Activated B cell treated with CpG ODN at 0.5 μM for 24 hours (primary cell): ENCODE data around the gene CATSPER4. TPM values are rescaled to one million over a fixed set of nuclear protein-coding genes. Genes with fewer than 3 reads are reported as not detected.

Experiments
- ATAC-seq: fragments of 200-7000 bp; cut with Tn5 transposase; one replicate; pipeline ENCODE4 v1.10.0; 2021; ENCODE audit warnings: low read depth, mild to moderate bottlenecking, moderate library complexity
- CTCF ChIA-PET: fragments of 350-600 bp; sonication (Branson Sonifier 250); formaldehyde crosslinking; loops from one replicate; lab custom pipeline; 2021; ENCODE audit warnings: antibody characterized with exemption; lab: Charles Lee
- POLR2A ChIA-PET: fragments of 350-600 bp; sonication (Branson Sonifier 250); formaldehyde crosslinking; loops from one replicate; lab custom pipeline; 2021; ENCODE audit warnings: antibody characterized with exemption; lab: Charles Lee
- DNase-seq: peaks from one replicate; pipeline ENCODE4 v3.0.0; 2022
- H3K27ac Mint-ChIP-seq: one replicate; pipeline ENCODE4 v1.8.0; 2020; ENCODE audit warnings: mixed read lengths
- H3K27me3 Mint-ChIP-seq: one replicate; pipeline ENCODE4 v1.8.0; 2021; ENCODE audit warnings: mixed read lengths
- H3K36me3 Mint-ChIP-seq: one replicate; pipeline ENCODE4 v1.8.0; 2021; ENCODE audit warnings: low read depth, mixed read lengths
- H3K4me1 Mint-ChIP-seq: one replicate; pipeline ENCODE4 v1.8.0; 2021; ENCODE audit warnings: mixed read lengths
- H3K4me3 Mint-ChIP-seq: one replicate; pipeline ENCODE4 v1.8.0; 2020; ENCODE audit warnings: mild to moderate bottlenecking, mixed read lengths
- H3K9me3 Mint-ChIP-seq: one replicate; pipeline ENCODE4 v1.8.0; 2020; ENCODE audit warnings: mixed read lengths
- CTCF ChIP-seq: fragments of 200-600 bp; IDR thresholded peaks from one replicate; pipeline ENCODE4 v1.8.0; 2022; ENCODE audit warnings: antibody characterized with exemption, mild to moderate bottlenecking
- intact Hi-C: fragments of 100-400 bp; cut with micrococcal nuclease; formaldehyde crosslinking; loops from one replicate; pipeline ENCODE4 v1.15.1; 2024
- total RNA-seq: library from RNA; stranded (reverse); gene quantifications from 2 replicates; pipeline ENCODE4 v1.2.3, GENCODE V29; 2022

CATSPER4 gene
- total RNA-seq, 1 donor from 2014 or later: not detected

- H3K36me3 Mint-ChIP-seq: no peaks in the 10 kb centered on the region
- intact Hi-C loops: no loop called here
- DNase-seq: no peak
- no peaks in the 10 kb centered on the region for H3K9me3 Mint-ChIP-seq
- H3K4me1 Mint-ChIP-seq: no peaks in the 10 kb centered on the region
- H3K4me3 Mint-ChIP-seq: no peak overlapping the region
- TF ChIP-seq CTCF: no peak
- H3K27me3 Mint-ChIP-seq: peaks cover 2% of the 10 kb centered on the region
- ChIA-PET POLR2A (no interaction called here), CTCF (no interaction called here)
- no peak overlapping the region for H3K27ac Mint-ChIP-seq
- ATAC-seq: no peak
Observed at GRCh38 chr1:26215246-26215645, 24.8 kb downstream of the CATSPER4 start.

- intact Hi-C loops: no loop called here
- POLR2A ChIA-PET: no interaction called here
- no peak overlapping the region for H3K4me3 Mint-ChIP-seq
- TF ChIP-seq CTCF: no peak
- no peak overlapping the region for H3K27ac Mint-ChIP-seq
- CTCF ChIA-PET: no interaction called here
- peaks cover 2% of the 10 kb centered on the region for H3K27me3 Mint-ChIP-seq
- ATAC-seq: no peak
- H3K9me3 Mint-ChIP-seq: no peaks in the 10 kb centered on the region
- no peaks in the 10 kb centered on the region for H3K4me1 Mint-ChIP-seq
- no peaks in the 10 kb centered on the region for H3K36me3 Mint-ChIP-seq
- no peak for DNase-seq
Observed at GRCh38 chr1:26218906-26219494, 28.6 kb downstream of the CATSPER4 start.

- POLR2A ChIA-PET: interaction anchor here (1.0 kb wide), 1 partner anchor 14 kb away, joined by 3 read pairs; no protein-coding TSS in a partner anchor
- H3K36me3 Mint-ChIP-seq: no peaks in the 10 kb centered on the region
Observed at GRCh38 chr1:26220199-26220912, 30.0 kb downstream of the CATSPER4 start.

GRCh38 chr1:26221094-26221493, 30.7 kb downstream of the CATSPER4 start:
- CTCF ChIA-PET: interaction anchor here (0.8 kb wide), 1 partner anchor 13 kb away, joined by 3 read pairs; the partner anchor contains the start of gene CEP85
- peaks cover 16% of the 10 kb centered on the region for H3K4me1 Mint-ChIP-seq
- peaks cover 9% of the 10 kb centered on the region for H3K27me3 Mint-ChIP-seq
- H3K9me3 Mint-ChIP-seq: no peaks in the 10 kb centered on the region
- no peak for ATAC-seq
- intact Hi-C loops: no loop called here
- no peaks in the 10 kb centered on the region for H3K36me3 Mint-ChIP-seq
- no peak overlapping the region for H3K4me3 Mint-ChIP-seq
- H3K27ac Mint-ChIP-seq: no peak overlapping the region
- POLR2A ChIA-PET: interaction anchor here (1.0 kb wide), 1 partner anchor 14 kb away, joined by 3 read pairs; no protein-coding TSS in a partner anchor
- DNase-seq: no peak
- no peak for TF ChIP-seq CTCF

More at GRCh38 chr1:26220199-26220912, 30.0 kb downstream of the CATSPER4 start:
- Mint-ChIP-seq H3K4me3 (no peak overlapping the region), H3K27ac (no peak overlapping the region), H3K9me3 (no peaks in the 10 kb centered on the region), H3K27me3 (peaks cover 3% of the 10 kb centered on the region), H3K4me1 (peaks cover 9% of the 10 kb centered on the region)
- no peak for DNase-seq
- CTCF ChIA-PET: interaction anchor here (0.8 kb wide), 1 partner anchor 14 kb away, joined by 3 read pairs; the partner anchor contains the start of gene CEP85
- TF ChIP-seq CTCF: no peak
- ATAC-seq: no peak
- intact Hi-C loops: no loop called here

GRCh38 chr1:26224606-26225005, 34.2 kb downstream of the CATSPER4 start:
- ChIA-PET CTCF (interaction anchor here (2.4 kb wide), 1 partner anchor 9 kb away, joined by 10 read pairs; the partner anchor contains the start of gene CEP85), POLR2A (no interaction called here)
- Mint-ChIP-seq H3K27me3 (peaks cover 25% of the 10 kb centered on the region), H3K4me1 (peaks cover 20% of the 10 kb centered on the region), H3K27ac (no peak overlapping the region), H3K9me3 (no peaks in the 10 kb centered on the region), H3K4me3 (no peak overlapping the region), H3K36me3 (no peaks in the 10 kb centered on the region)
- intact Hi-C loops: no loop called here
- ATAC-seq (no peak), DNase-seq (no peak)
- TF ChIP-seq CTCF: no peak
